MCF 10A (cell line): ENCODE results near the gene SP6. TPM values are rescaled to one million over a fixed set of nuclear protein-coding genes. Genes with fewer than 3 reads are reported as not detected.

Experiments
- BruUV-seq: library from RNA; stranded (reverse); fragments of 400-500 nt; replicated peaks from 2 replicates; lab custom pipeline; 2021; lab: Mats Ljungman, UMichigan
- CTCF ChIA-PET: fragments of 300-600 bp; sonication (Branson Sonifier 250); formaldehyde crosslinking; extraction: SDS; loops from one replicate; lab custom pipeline; 2021; ENCODE audit warnings: antibody characterized with exemption, inconsistent platforms; lab: Yijun Ruan, JAX
- POLR2A ChIA-PET: fragments of 300-600, 350-650 bp; sonication (Branson Sonifier 250); formaldehyde crosslinking; extraction: SDS; loops from one replicate; lab custom pipeline; 2020; ENCODE audit warnings: antibody characterized with exemption, inconsistent platforms; lab: Yijun Ruan, JAX
- DNase-seq: peaks from one replicate; pipeline ENCODE4 v3.0.0-alpha.2; 2018; ENCODE audit not compliant: unreplicated experiment
- H3K27ac Mint-ChIP-seq: one replicate; pipeline ENCODE4 v1.8.0; 2022; ENCODE audit warnings: mild to moderate bottlenecking, low read depth, mixed read lengths; ENCODE audit not compliant: unreplicated experiment
- H3K27me3 Mint-ChIP-seq: one replicate; pipeline ENCODE4 v1.8.0; 2022; ENCODE audit warnings: mixed read lengths; ENCODE audit not compliant: insufficient read depth, unreplicated experiment
- H3K36me3 Mint-ChIP-seq: one replicate; pipeline ENCODE4 v1.8.0; 2022; ENCODE audit warnings: mild to moderate bottlenecking, moderate library complexity, mixed read lengths; ENCODE audit not compliant: insufficient read depth, unreplicated experiment
- H3K4me1 Mint-ChIP-seq: one replicate; pipeline ENCODE4 v1.8.0; 2022; ENCODE audit warnings: mixed read lengths; ENCODE audit not compliant: insufficient read depth, unreplicated experiment
- H3K4me3 Mint-ChIP-seq: one replicate; pipeline ENCODE4 v1.8.0; 2022; ENCODE audit warnings: mild to moderate bottlenecking, moderate library complexity, mixed read lengths; ENCODE audit not compliant: unreplicated experiment
- H3K9me3 Mint-ChIP-seq: one replicate; pipeline ENCODE4 v1.8.0; 2022; ENCODE audit warnings: mixed read lengths; ENCODE audit not compliant: unreplicated experiment
- intact Hi-C: fragments of 100-400 bp; cut with micrococcal nuclease; formaldehyde crosslinking; loops from 2 replicates; pipeline ENCODE4 v1.14.1; 2022
- total RNA-seq: library from RNA; stranded (reverse); gene quantifications from 2 replicates; pipeline ENCODE4 v1.2.3, GENCODE V29; 2022
- TF ChIP-seq, protein P1 (sequence below): fragments of 200-600 bp; IDR thresholded peaks from one replicate; pipeline ENCODE4 v1.8.0; 2022; ENCODE audit warnings: antibody characterized with exemption, mild to moderate bottlenecking; ENCODE audit not compliant: unreplicated experiment

SP6 gene
- total RNA-seq, 1 experiment from 2014 or later = 1.5 TPM

DNA sequence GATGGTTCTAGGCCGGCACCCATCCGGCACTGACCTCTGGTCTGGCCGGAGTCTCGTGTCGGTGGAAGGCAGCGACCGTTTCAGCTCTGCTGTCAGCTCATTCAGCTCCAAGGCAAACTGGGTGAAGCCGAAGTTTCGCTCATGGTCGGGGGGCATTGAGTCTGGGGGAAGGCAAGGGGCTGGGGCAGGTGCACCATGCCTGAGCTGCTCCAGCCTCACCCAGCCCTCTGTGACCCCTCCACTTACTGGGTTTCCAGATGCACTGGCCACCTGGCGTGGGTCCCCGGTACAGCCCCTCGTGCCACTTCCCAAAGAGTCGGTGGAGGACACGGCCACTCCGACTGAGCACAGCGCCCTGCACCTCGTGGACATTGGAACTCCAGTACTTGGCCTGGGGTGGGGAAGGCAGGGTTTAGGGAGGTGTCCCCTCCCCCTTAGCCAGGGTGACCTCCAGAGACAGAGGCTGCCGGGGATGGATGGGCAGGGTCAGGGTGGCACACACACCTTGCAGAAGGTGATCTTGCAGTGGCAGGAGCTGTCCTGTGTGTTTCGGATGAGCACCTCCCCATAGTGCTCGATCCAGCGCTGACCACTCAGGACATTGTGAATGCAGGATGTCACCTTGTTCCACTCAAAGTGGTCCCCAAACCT is 42.0 kb downstream of the SP6 start:
- TF ChIP-seq, protein P1, sequence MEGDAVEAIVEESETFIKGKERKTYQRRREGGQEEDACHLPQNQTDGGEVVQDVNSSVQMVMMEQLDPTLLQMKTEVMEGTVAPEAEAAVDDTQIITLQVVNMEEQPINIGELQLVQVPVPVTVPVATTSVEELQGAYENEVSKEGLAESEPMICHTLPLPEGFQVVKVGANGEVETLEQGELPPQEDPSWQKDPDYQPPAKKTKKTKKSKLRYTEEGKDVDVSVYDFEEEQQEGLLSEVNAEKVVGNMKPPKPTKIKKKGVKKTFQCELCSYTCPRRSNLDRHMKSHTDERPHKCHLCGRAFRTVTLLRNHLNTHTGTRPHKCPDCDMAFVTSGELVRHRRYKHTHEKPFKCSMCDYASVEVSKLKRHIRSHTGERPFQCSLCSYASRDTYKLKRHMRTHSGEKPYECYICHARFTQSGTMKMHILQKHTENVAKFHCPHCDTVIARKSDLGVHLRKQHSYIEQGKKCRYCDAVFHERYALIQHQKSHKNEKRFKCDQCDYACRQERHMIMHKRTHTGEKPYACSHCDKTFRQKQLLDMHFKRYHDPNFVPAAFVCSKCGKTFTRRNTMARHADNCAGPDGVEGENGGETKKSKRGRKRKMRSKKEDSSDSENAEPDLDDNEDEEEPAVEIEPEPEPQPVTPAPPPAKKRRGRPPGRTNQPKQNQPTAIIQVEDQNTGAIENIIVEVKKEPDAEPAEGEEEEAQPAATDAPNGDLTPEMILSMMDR = no peak
- no peaks in the 10 kb centered on the region for H3K9me3 Mint-ChIP-seq
- ChIA-PET POLR2A (no interaction called here), CTCF (interaction anchor here (0.6 kb wide), 1 partner anchor 285 kb away, joined by 3 read pairs; no protein-coding TSS in a partner anchor)
- no peak overlapping the region for H3K4me3 Mint-ChIP-seq
- no peak for DNase-seq
- intact Hi-C loops = no loop called here
- H3K36me3 Mint-ChIP-seq = no peaks in the 10 kb centered on the region
- no peak overlapping the region for H3K27ac Mint-ChIP-seq
- H3K27me3 Mint-ChIP-seq = no peaks in the 10 kb centered on the region
- peaks cover 23% of the 10 kb centered on the region for H3K4me1 Mint-ChIP-seq
- BruUV-seq = no TSS peak

DNA sequence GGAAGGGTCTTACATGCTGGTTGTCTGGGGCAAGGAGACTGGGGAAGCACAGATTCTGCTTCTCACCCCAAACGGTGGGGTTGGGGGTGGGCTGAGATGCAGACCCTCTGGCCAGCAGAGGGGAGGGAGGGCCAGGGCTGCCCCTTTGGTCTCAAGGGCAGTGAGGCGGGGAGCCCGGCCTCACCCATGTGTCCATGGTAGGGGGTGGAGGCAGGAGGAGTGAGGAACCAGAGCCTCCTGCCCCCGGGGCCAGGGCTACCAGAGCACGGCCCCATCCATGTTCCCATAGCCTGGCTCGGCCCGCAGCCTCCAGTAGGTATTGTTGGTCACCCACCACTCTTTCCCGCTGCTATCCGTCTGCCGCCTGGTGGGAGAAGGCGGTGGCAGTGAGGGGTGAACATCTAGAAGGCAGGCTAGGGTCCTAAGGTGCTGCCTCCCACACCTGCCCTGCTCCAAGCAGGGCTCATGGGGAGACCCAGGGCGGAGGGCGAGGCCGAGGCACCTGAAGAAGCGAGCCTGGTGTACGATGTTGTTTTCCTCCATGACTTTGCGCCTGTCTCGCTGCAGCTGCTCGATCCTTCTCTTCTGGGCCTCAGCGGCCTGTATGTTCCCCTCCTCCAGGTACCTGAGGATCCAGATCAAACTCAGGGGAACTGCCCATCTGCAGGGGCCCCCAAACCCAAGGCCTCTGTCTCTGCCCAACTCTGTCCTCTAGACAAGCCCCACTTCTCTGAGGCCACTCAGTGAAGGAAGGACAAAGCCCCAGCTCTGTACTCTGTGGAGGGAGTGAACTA is 42.7 kb downstream of the SP6 start:
- ChIA-PET CTCF (interaction anchor here (0.6 kb wide), 2 partner anchors 28 to 286 kb away, joined by 3 read pairs; no protein-coding TSS in a partner anchor), POLR2A (no interaction called here)
- no peaks in the 10 kb centered on the region for H3K36me3 Mint-ChIP-seq
- TF ChIP-seq, protein P1 = no peak
- no peak overlapping the region for H3K27ac Mint-ChIP-seq
- intact Hi-C loops = no loop called here
- no TSS peak for BruUV-seq
- H3K9me3 Mint-ChIP-seq = no peaks in the 10 kb centered on the region
- H3K4me3 Mint-ChIP-seq = no peak overlapping the region
- no peaks in the 10 kb centered on the region for H3K27me3 Mint-ChIP-seq
- peaks cover 23% of the 10 kb centered on the region for H3K4me1 Mint-ChIP-seq
- DNase-seq = no peak

DNA sequence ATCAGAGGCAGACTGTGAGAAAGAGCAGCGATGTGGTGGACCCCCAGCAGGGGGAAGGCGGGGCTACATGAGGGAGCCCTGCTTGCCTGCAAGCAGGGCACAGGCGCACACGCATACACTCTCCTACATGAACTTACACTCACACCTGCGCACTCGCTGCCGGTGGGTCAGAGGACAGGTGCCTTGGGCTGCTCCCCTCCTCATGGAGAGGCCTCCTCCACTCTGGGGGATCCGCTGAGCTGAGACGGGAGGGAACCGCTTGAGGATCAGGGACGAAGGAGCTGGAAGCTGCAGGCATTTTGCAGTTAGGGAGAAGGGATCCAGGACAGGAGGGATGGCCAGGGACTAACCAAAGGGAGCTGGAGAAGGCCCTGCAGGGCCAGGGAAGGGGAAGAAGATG is 43.5 kb downstream of the SP6 start:
- Mint-ChIP-seq H3K4me1 (peaks cover 23% of the 10 kb centered on the region), H3K4me3 (no peak overlapping the region), H3K27me3 (no peaks in the 10 kb centered on the region), H3K36me3 (no peaks in the 10 kb centered on the region), H3K27ac (no peak overlapping the region), H3K9me3 (no peaks in the 10 kb centered on the region)
- BruUV-seq = no TSS peak
- DNase-seq = no peak
- CTCF ChIA-PET = interaction anchor here (0.6 kb wide), 1 partner anchor 27 kb away, joined by 3 read pairs; no protein-coding TSS in a partner anchor
- intact Hi-C loops = no loop called here
- POLR2A ChIA-PET = no interaction called here
- TF ChIP-seq, protein P1 = no peak

DNA sequence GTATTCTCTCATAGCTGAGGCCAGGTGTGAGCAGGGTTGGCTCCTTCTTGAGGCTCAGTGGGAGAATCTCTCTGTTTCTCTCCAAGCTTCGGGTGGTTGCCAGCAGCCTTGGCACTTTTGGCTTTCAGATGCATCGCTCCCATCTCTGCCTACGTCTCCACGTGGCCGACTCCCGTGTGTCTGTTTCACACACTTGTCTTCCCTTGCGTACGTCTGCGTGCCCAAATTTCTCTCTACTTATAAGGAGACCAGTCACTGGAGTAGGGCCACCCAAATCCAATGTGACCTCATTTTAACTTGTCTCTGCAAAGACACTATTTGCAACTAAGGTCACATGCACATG is 44.1 kb downstream of the SP6 start:
- H3K9me3 Mint-ChIP-seq = no peaks in the 10 kb centered on the region
- no peaks in the 10 kb centered on the region for H3K36me3 Mint-ChIP-seq
- intact Hi-C loops = no loop called here
- DNase-seq = no peak
- no peaks in the 10 kb centered on the region for H3K27me3 Mint-ChIP-seq
- no peak overlapping the region for H3K27ac Mint-ChIP-seq
- TF ChIP-seq, protein P1 = no peak
- ChIA-PET CTCF (no interaction called here), POLR2A (no interaction called here)
- H3K4me3 Mint-ChIP-seq = no peak overlapping the region
- H3K4me1 Mint-ChIP-seq = peaks cover 22% of the 10 kb centered on the region
- BruUV-seq = no TSS peak
